Erythroblast (primary cell): ENCODE results near the gene COA7.
A peak's percentile ranks its signal among the peaks of the same experiment; 100 is the strongest.

Source experiments
- DNase-seq, 2 experiments: peaks; one replicate each; lab custom pipeline; 2025; lab: John Stamatoyannopoulos, UW
- GATA1 ChIP-seq: IDR thresholded peaks from 2 replicates; pipeline ENCODE4 v1.6.1; 2011; ENCODE audit warnings: low read depth, mild to moderate bottlenecking, control low read depth, low read length, moderate library complexity
- POLR2A ChIP-seq: IDR thresholded peaks from 2 replicates; pipeline ENCODE4 v1.6.1; 2011; ENCODE audit warnings: mild to moderate bottlenecking, low read length

COA7 gene

GRCh38 chr1:52667290-52667689 lies 30.9 kb downstream of the COA7 start:
- no peak for DNase-seq

GRCh38 chr1:52665006-52665941 lies 32.9 kb downstream of the COA7 start:
- no peak for DNase-seq

More at GRCh38 chr1:52667290-52667689, 30.9 kb downstream of the COA7 start:
- TF ChIP-seq GATA1 = no peak
- no peak for TF ChIP-seq POLR2A

GRCh38 chr1:52663716-52664115 lies 34.4 kb downstream of the COA7 start:
- DNase-seq = no peak
- TF ChIP-seq GATA1 (no peak), POLR2A (no peak)

More at GRCh38 chr1:52665006-52665941, 32.9 kb downstream of the COA7 start:
- no peak for TF ChIP-seq GATA1
- TF ChIP-seq POLR2A = no peak

GRCh38 chr1:52662645-52663313 lies 35.4 kb downstream of the COA7 start:
- DNase-seq = no peak
- no peak for TF ChIP-seq POLR2A

- TF ChIP-seq POLR2A (no peak), GATA1 (no peak)
- DNase-seq = no peak
These were observed 37.3 kb downstream of the COA7 start for GRCh38 chr1:52660807-52661206.

- DNase-seq = no peak
- TF ChIP-seq GATA1 = no peak
- TF ChIP-seq POLR2A = no peak
These were observed 38.1 kb downstream of the COA7 start for GRCh38 chr1:52659851-52660596.

GRCh38 chr1:52659356-52659755 lies 38.8 kb downstream of the COA7 start:
- TF ChIP-seq POLR2A (no peak), GATA1 (no peak)
- no peak for DNase-seq

- no peak for TF ChIP-seq POLR2A
- TF ChIP-seq GATA1 = no peak
- no peak for DNase-seq
These were observed 39.4 kb downstream of the COA7 start for GRCh38 chr1:52658795-52659194.

- DNase-seq = peak in 1 of 2 experiments; percentile 8
- TF ChIP-seq GATA1 (no peak), POLR2A (no peak)
These were observed 40.4 kb downstream of the COA7 start for GRCh38 chr1:52657702-52658101.

- TF ChIP-seq GATA1 (no peak), POLR2A (no peak)
- DNase-seq = no peak
These were observed 44.1 kb downstream of the COA7 start for GRCh38 chr1:52654063-52654462.

GRCh38 chr1:52653207-52653849 lies 44.8 kb downstream of the COA7 start:
- TF ChIP-seq POLR2A (no peak), GATA1 (no peak)
- DNase-seq = no peak

- TF ChIP-seq POLR2A = no peak
- no peak for TF ChIP-seq GATA1
- no peak for DNase-seq
These were observed 46.2 kb downstream of the COA7 start for GRCh38 chr1:52651904-52652303.

GRCh38 chr1:52645261-52645660 lies 52.9 kb downstream of the COA7 start:
- TF ChIP-seq POLR2A (no peak), GATA1 (no peak)
- DNase-seq = no peak
